Keratinocyte (primary cell): Measurements from ENCODE around the gene MKLN1. TPM values are rescaled to one million over a fixed set of nuclear protein-coding genes. Genes with fewer than 3 reads are reported as not detected.
"Not testable (repeated sequence)": the region's sequence is repeated elsewhere in the genome, so short reads cannot be mapped to it uniquely, and the experiment has no call there.

ENCODE experiments used
- DNase-seq: peaks from one replicate; pipeline ENCODE4 v3.0.0-alpha.2; 2011; ENCODE audit warnings: low read depth, missing footprints, low spot score
- FAIRE-seq: peaks from 2 replicates; lab custom pipeline; 2011; peaks lifted over from hg19 to GRCh38; lab: Jason Lieb, UNC
- H2AFZ ChIP-seq: 2 replicates; pipeline ENCODE4 v1.6.0; 2012; ENCODE audit warnings: low read length, control low read depth, inconsistent platforms; ENCODE audit not compliant: control insufficient read depth
- H3K27ac ChIP-seq: 2 replicates; pipeline ENCODE4 v1.5.1; 2011; ENCODE audit warnings: low read length; ENCODE audit not compliant: control insufficient read depth, insufficient read depth
- H3K27me3 ChIP-seq: 3 replicates; pipeline ENCODE4 v1.6.0; 2011; ENCODE audit warnings: low read length; ENCODE audit not compliant: control insufficient read depth, insufficient read depth; ENCODE audit errors: extremely low read depth
- H3K36me3 ChIP-seq, 2 experiments: 2 replicates in 1 of 2; 3 replicates in 1 of 2; pipeline ENCODE4 v1.5.1; 2011; ENCODE audit warnings: low read length in 2 of 2, mild to moderate bottlenecking in 1 of 2; ENCODE audit not compliant: control insufficient read depth in 2 of 2, insufficient read depth in 2 of 2; ENCODE audit errors: extremely low read depth in 1 of 2
- H3K4me1 ChIP-seq: 3 replicates; pipeline ENCODE4 v1.5.1; 2011; ENCODE audit warnings: low read length; ENCODE audit not compliant: control insufficient read depth, insufficient read depth; ENCODE audit errors: extremely low read depth
- H3K4me2 ChIP-seq: 3 replicates; pipeline ENCODE4 v1.6.0; 2011; ENCODE audit warnings: low read depth, low read length; ENCODE audit not compliant: control insufficient read depth, insufficient read depth; ENCODE audit errors: extremely low read depth
- H3K4me3 ChIP-seq, 3 experiments: fragments of 200-600 bp in 1 of 3; sonication (generic) in 1 of 3; 2 replicates in 2 of 3; 3 replicates in 1 of 3; pipeline ENCODE4 v1.5.1; 2011 to 2016; ENCODE audit warnings: low read length in 3 of 3, mild to moderate bottlenecking in 3 of 3, control low read depth in 2 of 3, inconsistent platforms in 1 of 3, low read depth in 1 of 3, mixed read lengths in 1 of 3, mixed run types in 1 of 3, moderate library complexity in 1 of 3; ENCODE audit not compliant: control insufficient read depth in 2 of 3, insufficient read depth in 2 of 3; ENCODE audit errors: extremely low read depth in 1 of 3
- H3K79me2 ChIP-seq: 2 replicates; pipeline ENCODE4 v1.6.0; 2012; ENCODE audit warnings: low read length; ENCODE audit not compliant: control insufficient read depth, insufficient read depth
- H3K9ac ChIP-seq: 3 replicates; pipeline ENCODE4 v1.6.0; 2011; ENCODE audit warnings: low read length; ENCODE audit not compliant: control insufficient read depth, insufficient read depth; ENCODE audit errors: extremely low read depth
- H3K9me1 ChIP-seq: 3 replicates; pipeline ENCODE4 v1.6.0; 2011; ENCODE audit warnings: low read length; ENCODE audit not compliant: control insufficient read depth, insufficient read depth; ENCODE audit errors: extremely low read depth
- H3K9me3 ChIP-seq: 2 replicates; pipeline ENCODE4 v1.5.1; 2012; ENCODE audit warnings: low read depth, low read length; ENCODE audit not compliant: control insufficient read depth
- H4K20me1 ChIP-seq: 3 replicates; pipeline ENCODE4 v1.6.0; 2011; ENCODE audit warnings: low read length; ENCODE audit not compliant: control insufficient read depth, insufficient read depth; ENCODE audit errors: extremely low read depth
- EZH2 ChIP-seq: IDR thresholded peaks from one replicate; pipeline ENCODE4 v1.6.1; 2012; ENCODE audit warnings: inconsistent platforms, mild to moderate bottlenecking, low read length, moderate library complexity
- dilution Hi-C: fragments of 300-500 bp; cut with MboI; formaldehyde crosslinking; loops from one replicate; pipeline ENCODE4 v1.7.0; 2020; ENCODE audit warnings: low sequenced_read_pairs; ENCODE audit not compliant: extremely low pct_ligation_motif_present
- polyA plus RNA-seq, 5 experiments: library from polyadenylated mRNA; depleted of rRNA in 3 of 5; stranded (reverse) in 3 of 5; stranded (forward) in 1 of 5; unstranded in 1 of 5; fragments of >200 nt; gene quantifications; 1 replicate in 1 of 5; 2 replicates in 3 of 5; 3 replicates in 1 of 5; pipeline versions ENCODE4 v1.2.1 to v1.2.3, GENCODE V29; 2011 to 2012; ENCODE audit warnings: missing spikeins in 2 of 5, low read depth in 1 of 5, low replicate concordance in 1 of 5
- TF ChIP-seq, protein P1 (sequence below), 3 experiments: IDR thresholded peaks in 1 of 3; conservative IDR thresholded peaks in 1 of 3; optimal IDR thresholded peaks in 1 of 3; 2 replicates in 2 of 3; 3 replicates in 1 of 3; pipeline versions ENCODE3 to v1.5.1; 2011; ENCODE audit warnings: low read length in 3 of 3, mild to moderate bottlenecking in 3 of 3, moderate library complexity in 2 of 3, control low read depth in 1 of 3, inconsistent platforms in 1 of 3; ENCODE audit not compliant: insufficient read depth in 2 of 3; ENCODE audit errors: extremely low read depth in 1 of 3

Gene MKLN1
- polyA plus RNA-seq, 1 donor (not counting 4 experiments of a cell fraction or from before 2014, with no cell fraction given), result 43.8 TPM

DNA sequence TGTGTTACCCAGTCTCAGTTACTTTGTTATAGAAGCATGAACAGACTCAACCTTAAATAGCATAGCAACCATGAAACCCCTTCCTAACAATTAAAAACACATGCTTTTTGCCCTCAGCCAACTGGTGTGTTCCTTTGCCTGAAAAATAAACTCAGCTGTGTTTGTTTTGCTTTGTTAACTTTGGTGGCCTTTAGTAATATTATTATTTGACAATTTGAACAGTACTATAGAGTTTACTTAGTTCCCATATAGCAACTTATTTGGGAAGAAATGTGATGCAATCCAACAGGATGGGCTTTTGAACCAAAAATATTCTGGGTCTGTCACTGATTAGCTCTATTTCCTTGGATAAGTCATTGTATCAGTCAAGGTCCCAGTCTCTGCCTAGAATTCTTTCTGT lies 22.5 kb upstream of the MKLN1 start:
- Histone ChIP-seq H3K9ac (no peak overlapping the region), H3K4me1 (no peaks in the 10 kb centered on the region), H3K27ac (no peak overlapping the region), H3K4me2 (no peak overlapping the region), H3K79me2 (no peaks in the 10 kb centered on the region), H3K9me1 (no peaks in the 10 kb centered on the region), H3K27me3 (no peaks in the 10 kb centered on the region), H2AFZ (no peak overlapping the region), H3K9me3 (peaks cover 3% of the 10 kb centered on the region), H3K36me3 (no peaks in the 10 kb centered on the region), H4K20me1 (no peaks in the 10 kb centered on the region), H3K4me3 (no peak overlapping the region)
- FAIRE-seq, result no peak
- dilution Hi-C loops, result no loop called here
- no peak for TF ChIP-seq EZH2
- TF ChIP-seq, protein P1, sequence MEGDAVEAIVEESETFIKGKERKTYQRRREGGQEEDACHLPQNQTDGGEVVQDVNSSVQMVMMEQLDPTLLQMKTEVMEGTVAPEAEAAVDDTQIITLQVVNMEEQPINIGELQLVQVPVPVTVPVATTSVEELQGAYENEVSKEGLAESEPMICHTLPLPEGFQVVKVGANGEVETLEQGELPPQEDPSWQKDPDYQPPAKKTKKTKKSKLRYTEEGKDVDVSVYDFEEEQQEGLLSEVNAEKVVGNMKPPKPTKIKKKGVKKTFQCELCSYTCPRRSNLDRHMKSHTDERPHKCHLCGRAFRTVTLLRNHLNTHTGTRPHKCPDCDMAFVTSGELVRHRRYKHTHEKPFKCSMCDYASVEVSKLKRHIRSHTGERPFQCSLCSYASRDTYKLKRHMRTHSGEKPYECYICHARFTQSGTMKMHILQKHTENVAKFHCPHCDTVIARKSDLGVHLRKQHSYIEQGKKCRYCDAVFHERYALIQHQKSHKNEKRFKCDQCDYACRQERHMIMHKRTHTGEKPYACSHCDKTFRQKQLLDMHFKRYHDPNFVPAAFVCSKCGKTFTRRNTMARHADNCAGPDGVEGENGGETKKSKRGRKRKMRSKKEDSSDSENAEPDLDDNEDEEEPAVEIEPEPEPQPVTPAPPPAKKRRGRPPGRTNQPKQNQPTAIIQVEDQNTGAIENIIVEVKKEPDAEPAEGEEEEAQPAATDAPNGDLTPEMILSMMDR (optimal IDR thresholded peaks at IDR 0.05 in 1 of 3, IDR thresholded peaks at IDR 0.05 in 1 of 3, conservative IDR thresholded peaks at IDR 0.05 in 1 of 3; ENCODE audit: extremely low read depth in 1 of 3, insufficient read depth in 2 of 3, low read length in 3 of 3), result no peak
- no peak for DNase-seq

DNA sequence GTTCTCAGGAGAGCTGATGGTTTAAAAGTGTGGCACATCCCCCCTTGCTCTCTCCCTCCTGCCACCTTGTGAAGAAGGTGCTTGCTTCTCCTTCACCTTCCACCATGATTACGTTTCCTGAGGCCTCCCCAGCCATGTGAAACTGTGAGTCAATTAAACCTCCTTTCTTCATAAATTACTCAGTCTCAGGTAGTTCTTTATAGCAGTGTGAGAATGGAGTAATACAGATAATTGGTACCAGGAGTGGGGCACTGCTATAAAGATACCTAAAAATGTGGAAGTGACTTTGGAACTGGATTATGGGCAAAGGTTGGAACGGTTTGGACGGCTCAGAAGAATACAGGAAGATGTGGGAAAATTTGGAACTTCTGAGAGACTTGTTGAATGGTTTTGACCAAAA lies 21.6 kb upstream of the MKLN1 start:
- H3K4me2 ChIP-seq, FAIRE-seq, DNase-seq, H3K79me2 ChIP-seq, H3K9me3 ChIP-seq, H2AFZ ChIP-seq, H3K4me1 ChIP-seq, H4K20me1 ChIP-seq, H3K27ac ChIP-seq, dilution Hi-C loops, H3K36me3 ChIP-seq, H3K9ac ChIP-seq, H3K4me3 ChIP-seq, H3K27me3 ChIP-seq, H3K9me1 ChIP-seq: not testable (repeated sequence)

DNA sequence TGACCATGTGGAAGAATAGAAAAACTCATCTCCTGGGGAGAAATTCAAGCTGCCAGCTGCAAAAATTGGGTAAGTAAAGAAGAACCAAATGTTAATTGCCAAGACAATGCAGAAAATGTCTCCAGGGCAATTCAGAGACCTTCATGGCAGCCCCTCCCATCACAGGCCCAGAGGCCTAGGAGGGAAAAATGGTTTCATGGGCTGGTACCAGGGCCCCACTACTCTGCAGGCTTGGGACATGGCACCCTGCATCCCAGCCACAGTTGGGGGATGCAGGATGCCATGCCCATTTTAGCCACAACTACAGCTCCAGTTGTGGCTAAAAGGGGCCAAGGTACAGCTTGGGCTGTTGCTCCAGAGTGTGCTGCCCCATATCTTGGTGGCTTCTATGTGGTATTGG lies 20.9 kb upstream of the MKLN1 start:
- TF ChIP-seq, protein P1 (optimal IDR thresholded peaks at IDR 0.05 in 1 of 3, IDR thresholded peaks at IDR 0.05 in 1 of 3, conservative IDR thresholded peaks at IDR 0.05 in 1 of 3; ENCODE audit: extremely low read depth in 1 of 3, insufficient read depth in 2 of 3, low read length in 3 of 3), result no peak
- no peak for TF ChIP-seq EZH2
- H3K9me3 ChIP-seq, result peaks cover 3% of the 10 kb centered on the region
- DNase-seq, result no peak
- no peak for FAIRE-seq
- no peak overlapping the region for H2AFZ ChIP-seq
- no peaks in the 10 kb centered on the region for H3K27me3 ChIP-seq
- H3K79me2 ChIP-seq, result no peaks in the 10 kb centered on the region
- no peaks in the 10 kb centered on the region for H3K36me3 ChIP-seq
- H3K4me3 ChIP-seq, result no peak overlapping the region
- H4K20me1 ChIP-seq, result no peaks in the 10 kb centered on the region
- no peak overlapping the region for H3K9ac ChIP-seq
- no peaks in the 10 kb centered on the region for H3K4me1 ChIP-seq
- no peak overlapping the region for H3K4me2 ChIP-seq
- dilution Hi-C loops, result no loop called here
- H3K27ac ChIP-seq, result no peak overlapping the region
- H3K9me1 ChIP-seq, result no peaks in the 10 kb centered on the region
